ENCODE data around the gene KIAA1671. TPM values are rescaled to one million over a fixed set of nuclear protein-coding genes. Genes with fewer than 3 reads are reported as not detected.

Gene KIAA1671
- total RNA-seq, 1 experiment from 2014 or later = 12.8 TPM

DNA sequence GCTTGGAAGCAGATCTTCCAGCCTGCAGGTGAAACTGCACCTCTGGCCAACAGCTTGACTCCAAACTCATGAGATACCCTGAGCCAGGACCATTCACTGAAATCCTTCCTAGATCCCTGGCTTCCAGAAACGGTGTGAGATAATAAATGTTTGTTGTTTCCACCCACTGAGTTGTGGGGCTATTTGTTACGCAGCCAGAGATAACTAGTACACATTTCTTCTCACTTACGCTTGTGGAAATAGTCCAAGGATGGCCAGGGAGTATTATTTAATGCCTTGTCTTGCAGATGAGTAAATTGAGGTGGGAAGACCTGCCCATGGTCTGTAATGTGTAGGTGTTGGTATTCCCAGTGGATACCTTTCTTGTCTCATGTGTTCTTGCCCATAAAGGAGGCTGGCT lies 171.2 kb downstream of the KIAA1671 start:
- Histone ChIP-seq H3K27ac (ENCODE audit: low read depth, low read length, poor library complexity, severe bottlenecking) (no peak overlapping the region), H3K36me3 (ENCODE audit: insufficient read depth, low read length, poor library complexity, severe bottlenecking) (no peaks in the 10 kb centered on the region), H3K9me3 (ENCODE audit: low read depth, low read length, poor library complexity, severe bottlenecking) (no peaks in the 10 kb centered on the region), H3K27me3 (replicated peaks; ENCODE audit: insufficient read depth, low read depth, low read length, poor library complexity) (no peaks in the 10 kb centered on the region), H3K4me1 (ENCODE audit: insufficient read depth, low read length, poor library complexity, severe bottlenecking) (no peaks in the 10 kb centered on the region), H3K4me3 (ENCODE audit: low read depth, low read length, poor library complexity, severe bottlenecking) (no peak overlapping the region)
- intact Hi-C loops (cut with micrococcal nuclease; ENCODE audit: unreplicated experiment) = no loop called here
- TF ChIP-seq CTCF (conservative IDR thresholded peaks at IDR 0.05; ENCODE audit: low read depth, low read length) = no peak
- no peak for TF ChIP-seq EZH2 (IDR thresholded peaks at IDR 0.05; ENCODE audit: borderline replicate concordance, low read depth, low read length, poor library complexity, severe bottlenecking)
- CTCF ChIA-PET = no interaction called here
- BruUV-seq (replicated peaks) = no TSS peak
- DNase-seq (ENCODE audit: low spot score) = no peak
- POLR2A ChIA-PET (ENCODE audit: low non-redundant PET) = no interaction called here

DNA sequence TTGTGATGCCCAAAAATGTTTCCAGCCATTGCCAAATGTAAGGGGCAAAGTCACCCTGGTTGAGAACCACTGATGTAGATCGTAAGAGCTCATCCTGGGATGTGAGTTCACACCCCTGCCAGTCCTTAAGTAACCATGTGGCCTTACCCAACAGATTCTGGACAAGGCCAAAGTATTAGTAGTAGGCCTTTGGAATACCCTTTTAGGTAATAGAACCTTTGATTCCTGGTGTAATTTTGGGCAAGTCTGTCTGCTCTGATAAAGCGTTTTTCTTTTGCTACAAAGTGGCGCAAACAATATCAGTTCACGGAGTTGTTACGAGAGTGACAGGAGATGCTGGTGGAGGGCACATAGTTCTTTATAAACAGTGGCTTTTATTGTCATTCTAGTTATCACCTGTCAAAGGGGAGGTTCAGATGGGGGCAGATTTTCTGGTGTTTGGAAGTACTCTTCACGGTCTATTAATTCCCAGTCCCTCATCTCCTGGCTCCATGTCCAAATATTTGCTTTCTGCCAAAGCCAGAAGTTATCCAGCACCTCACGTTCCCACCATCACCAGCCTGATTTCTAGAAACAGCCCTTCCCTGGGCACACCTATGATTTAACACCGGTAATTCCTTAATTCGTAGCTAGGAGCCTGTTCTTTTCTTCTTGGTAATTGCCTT lies 173.3 kb downstream of the KIAA1671 start:
- ChIA-PET POLR2A (ENCODE audit: low non-redundant PET) (no interaction called here), CTCF (no interaction called here)
- no peaks in the 10 kb centered on the region for H3K9me3 ChIP-seq (ENCODE audit: low read depth, low read length, poor library complexity, severe bottlenecking)
- intact Hi-C loops (cut with micrococcal nuclease; ENCODE audit: unreplicated experiment) = no loop called here
- no peaks in the 10 kb centered on the region for H3K4me1 ChIP-seq (ENCODE audit: insufficient read depth, low read length, poor library complexity, severe bottlenecking)
- no peak overlapping the region for H3K27ac ChIP-seq (ENCODE audit: low read depth, low read length, poor library complexity, severe bottlenecking)
- TF ChIP-seq EZH2 (IDR thresholded peaks at IDR 0.05; ENCODE audit: borderline replicate concordance, low read depth, low read length, poor library complexity, severe bottlenecking) (no peak), CTCF (conservative IDR thresholded peaks at IDR 0.05; ENCODE audit: low read depth, low read length) (no peak)
- no peak overlapping the region for H3K4me3 ChIP-seq (ENCODE audit: low read depth, low read length, poor library complexity, severe bottlenecking)
- H3K36me3 ChIP-seq (ENCODE audit: insufficient read depth, low read length, poor library complexity, severe bottlenecking) = no peaks in the 10 kb centered on the region
- no TSS peak for BruUV-seq (replicated peaks)
- DNase-seq (ENCODE audit: low spot score) = no peak
- H3K27me3 ChIP-seq (replicated peaks; ENCODE audit: insufficient read depth, low read depth, low read length, poor library complexity) = no peaks in the 10 kb centered on the region

GRCh38 chr22:25126510-25126909 lies 174.0 kb downstream of the KIAA1671 start:
- no peaks in the 10 kb centered on the region for H3K4me1 ChIP-seq (ENCODE audit: insufficient read depth, low read length, poor library complexity, severe bottlenecking)
- no peak for DNase-seq (ENCODE audit: low spot score)
- H3K27me3 ChIP-seq (replicated peaks; ENCODE audit: insufficient read depth, low read depth, low read length, poor library complexity) = no peaks in the 10 kb centered on the region
- no peaks in the 10 kb centered on the region for H3K36me3 ChIP-seq (ENCODE audit: insufficient read depth, low read length, poor library complexity, severe bottlenecking)
- no peak overlapping the region for H3K27ac ChIP-seq (ENCODE audit: low read depth, low read length, poor library complexity, severe bottlenecking)
- intact Hi-C loops (cut with micrococcal nuclease; ENCODE audit: unreplicated experiment) = no loop called here
- no TSS peak for BruUV-seq (replicated peaks)
- ChIA-PET POLR2A (ENCODE audit: low non-redundant PET) (no interaction called here), CTCF (no interaction called here)
- no peak overlapping the region for H3K4me3 ChIP-seq (ENCODE audit: low read depth, low read length, poor library complexity, severe bottlenecking)
- TF ChIP-seq CTCF (conservative IDR thresholded peaks at IDR 0.05; ENCODE audit: low read depth, low read length) (no peak), EZH2 (IDR thresholded peaks at IDR 0.05; ENCODE audit: borderline replicate concordance, low read depth, low read length, poor library complexity, severe bottlenecking) (no peak)
- no peaks in the 10 kb centered on the region for H3K9me3 ChIP-seq (ENCODE audit: low read depth, low read length, poor library complexity, severe bottlenecking)

All from A673 (cell line).